ENCODE measurements around the gene CIAO3.
"Not testable (repeated sequence)": the region's sequence is repeated elsewhere in the genome, so short reads cannot be mapped to it uniquely, and the experiment has no call there.

CIAO3 gene

GRCh38 chr16:740764-741505, at the start of gene CIAO3:
Gene CIAO3 (minus strand): TSS chr16:740997. CDS start chr16:740985, 12 bp downstream.
- peak; percentile 92 for DNase-seq

GRCh38 chr16:790086-790485, 49.3 kb upstream of the CIAO3 start:
- no peak for DNase-seq

GRCh38 chr16:789191-789850, 48.5 kb upstream of the CIAO3 start:
- DNase-seq: no peak

GRCh38 chr16:788399-789126, 47.8 kb upstream of the CIAO3 start, which contains the start of gene CHTF18:
Gene CHTF18 (plus strand): TSS chr16:788620. CDS start chr16:788685, 65 bp downstream.
- DNase-seq: peak; percentile 94

- DNase-seq: no peak
Observed at GRCh38 chr16:787978-788398, 47.2 kb upstream of the CIAO3 start, which contains the start of gene RPUSD1. Gene RPUSD1 (minus strand): TSS chr16:788381. CDS start chr16:787737, 644 bp downstream.

- no peak for DNase-seq
Observed at GRCh38 chr16:787321-787966, 46.6 kb upstream of the CIAO3 start.

- DNase-seq: peak; percentile 74
Observed at GRCh38 chr16:785563-786535, 45.1 kb upstream of the CIAO3 start.

GRCh38 chr16:784431-784830, 43.6 kb upstream of the CIAO3 start:
- DNase-seq: no peak

- DNase-seq: no peak
Observed at GRCh38 chr16:783404-784161, 42.8 kb upstream of the CIAO3 start.

GRCh38 chr16:782766-783403, 42.1 kb upstream of the CIAO3 start:
- DNase-seq: no peak

GRCh38 chr16:782258-782657, 41.5 kb upstream of the CIAO3 start:
- no peak for DNase-seq

GRCh38 chr16:781346-782010, 40.7 kb upstream of the CIAO3 start:
- DNase-seq: no peak

GRCh38 chr16:780296-780695, 39.5 kb upstream of the CIAO3 start:
- DNase-seq: no peak

GRCh38 chr16:779561-779960, 38.8 kb upstream of the CIAO3 start:
- no peak for DNase-seq

- no peak for DNase-seq
Observed at GRCh38 chr16:778909-779527, 38.2 kb upstream of the CIAO3 start.

- DNase-seq: no peak
Observed at GRCh38 chr16:778447-778846, 37.6 kb upstream of the CIAO3 start.

- DNase-seq: no peak
Observed at GRCh38 chr16:777826-778225, 37.0 kb upstream of the CIAO3 start.

- DNase-seq: no peak
Observed at GRCh38 chr16:776824-777223, 36.0 kb upstream of the CIAO3 start.

- DNase-seq: not testable (repeated sequence)
Observed at GRCh38 chr16:776298-776697, 35.5 kb upstream of the CIAO3 start.
